ENCODE data around the gene SIPA1L2. TPM values are rescaled to one million over a fixed set of nuclear protein-coding genes. Genes with fewer than 3 reads are reported as not detected.

Gene SIPA1L2
- total and polyA plus RNA-seq, 10 of the 15 experiments (the other 5 are each of a cell fraction or from before 2014, with no cell fraction given), result 0.01 to 0.18 TPM; not detected in 8

GRCh38 chr1:232655028-232655745 is 25.3 kb upstream of the SIPA1L2 start:
- POLR2A ChIA-PET, result no interaction called here
- peak; percentile 85 for ATAC-seq
- intact Hi-C loops (cut with micrococcal nuclease; ENCODE audit: unreplicated experiment) (no loop called here), in situ Hi-C loops (cut with MboI) (no loop called here)
- WGBS (ENCODE audit: insufficient coverage, insufficient replicate concordance, low lambda C conversion rate, missing lambda C conversion rate), result 20% methylated on average over 5 of the region's 5 CpGs
- Histone ChIP-seq H3K27ac (ENCODE audit: control insufficient read depth, insufficient read depth) (no peak overlapping the region), H3K4me1 (ENCODE audit: control insufficient read depth, insufficient read depth, low read length) (peaks cover 6% of the 10 kb centered on the region), H3K79me2 (ENCODE audit: control insufficient read depth, insufficient read depth, low read length) (no peaks in the 10 kb centered on the region), H2AFZ (ENCODE audit: control insufficient read depth, low read depth, low read length) (no peak overlapping the region), H3K4me3 (no peak overlapping the region), H4K20me1 (ENCODE audit: control insufficient read depth, insufficient read depth) (no peaks in the 10 kb centered on the region), H3K27me3 (replicated peaks in 1 of 2; ENCODE audit: control insufficient read depth in 2 of 2, insufficient read depth in 2 of 2, low read length in 1 of 2) (0 out of 4 replicates have a peak, but pooled peaks cover 0 to 2% of the 10 kb centered on the region in 2 experiments), H3K9ac (ENCODE audit: control insufficient read depth, insufficient read depth, low read length) (no peak overlapping the region), H3K36me3 (ENCODE audit: control insufficient read depth in 2 of 2, insufficient read depth in 2 of 2, low read length in 1 of 2) (no peaks in the 10 kb centered on the region), H3K9me3 (replicated peaks; ENCODE audit: control insufficient read depth, insufficient read depth, low read length) (no peaks in the 10 kb centered on the region), H3K4me2 (ENCODE audit: control insufficient read depth, insufficient read depth) (0 out of 2 replicates have a peak overlapping the region, but pooled peaks have one; percentile 13)
- peak; percentile 75 for FAIRE-seq
- peak; percentile 26 for DNase-seq (ENCODE audit: low read depth, low spot score)
- RAD21 ChIA-PET (ENCODE audit: unreplicated experiment), result no interaction called here
- SMC1A ChIA-PET (ENCODE audit: uncharacterized antibody, unreplicated experiment), result no interaction called here
- BruUV-seq (replicated peaks), result no TSS peak
- CTCF ChIA-PET, result no interaction called here
- TF ChIP-seq JUND (IDR thresholded peaks at IDR 0.05; ENCODE audit: low read depth, low read length), result no peak
- TF ChIP-seq NFXL1 (IDR thresholded peaks at IDR 0.05; ENCODE audit: borderline replicate concordance), result no peak
- TF ChIP-seq EED (IDR thresholded peaks at IDR 0.05; ENCODE audit: low read depth), result no peak
- peak; percentile 14 to 30; a peak in 2 of 4 replicates for TF ChIP-seq IKZF2 (IDR thresholded peaks at IDR 0.05)
- no peak for TF ChIP-seq WRNIP1 (IDR thresholded peaks at IDR 0.05; ENCODE audit: borderline replicate concordance, low read depth, low read length)
- TF ChIP-seq CBX3 (IDR thresholded peaks at IDR 0.05; ENCODE audit: borderline replicate concordance, low read depth), result no peak
- TF ChIP-seq HCFC1 (IDR thresholded peaks at IDR 0.05; ENCODE audit: low read length), result no peak
- no peak for TF ChIP-seq ZNF384 (IDR thresholded peaks at IDR 0.05; ENCODE audit: borderline replicate concordance, low read depth, low read length)
- TF ChIP-seq SREBF2 (IDR thresholded peaks at IDR 0.05; ENCODE audit: low read length), result no peak
- no peak for TF ChIP-seq ZBTB33 (IDR thresholded peaks at IDR 0.05)
- no peak for TF ChIP-seq MEF2A (IDR thresholded peaks at IDR 0.05; ENCODE audit: insufficient read depth, low read depth, low read length)
- no peak for TF ChIP-seq IRF5 (IDR thresholded peaks at IDR 0.05; ENCODE audit: borderline replicate concordance)
- TF ChIP-seq SREBF1 (IDR thresholded peaks at IDR 0.05; ENCODE audit: low read length), result no peak
- no peak for TF ChIP-seq MYC (IDR thresholded peaks at IDR 0.05; ENCODE audit: insufficient read depth, insufficient read length, insufficient replicate concordance, low read length, severe bottlenecking)
- TF ChIP-seq CBFB (IDR thresholded peaks at IDR 0.05; ENCODE audit: low read depth), result peak; percentile 44; the same call in 1 of the 2 replicates
- TF ChIP-seq ZNF687 (IDR thresholded peaks at IDR 0.05), result no peak
- no peak for TF ChIP-seq SP1 (IDR thresholded peaks at IDR 0.05; ENCODE audit: low read depth, low read length)
- TF ChIP-seq SMC3 (IDR thresholded peaks at IDR 0.05; ENCODE audit: borderline replicate concordance, low read length), result no peak

Data from GM12878 (cell line).